ENCODE measurements around the gene AARS2. TPM values are rescaled to one million over a fixed set of nuclear protein-coding genes. Genes with fewer than 3 reads are reported as not detected.
A peak's percentile ranks its signal among the peaks of the same experiment; 100 is the strongest.

AARS2 gene
- total and polyA plus RNA-seq, 10 of the 15 experiments (the other 5 are each of a cell fraction or from before 2014, with no cell fraction given), result 0.71 to 18.3 (median 12.7) TPM

- TF ChIP-seq ZNF687 (IDR thresholded peaks at IDR 0.05), result peak; percentile 6
- TF ChIP-seq ZNF622 (IDR thresholded peaks at IDR 0.05), result no peak
- TF ChIP-seq HDGF (IDR thresholded peaks at IDR 0.05), result peak; percentile 49; the same call in 1 of the 2 replicates
- peak; percentile 66 for TF ChIP-seq YY1 (IDR thresholded peaks at IDR 0.05; ENCODE audit: low read depth, low read length)
- TF ChIP-seq MYC (IDR thresholded peaks at IDR 0.05; ENCODE audit: insufficient read depth, insufficient read length, insufficient replicate concordance, low read length, severe bottlenecking), result peak; percentile 56
- TF ChIP-seq GATAD2B (conservative IDR thresholded peaks at IDR 0.05; ENCODE audit: low read depth), result peak; percentile 53; the same call in 1 of the 2 replicates
- peak; percentile 51; the same call in 1 of the 2 replicates for TF ChIP-seq RB1 (IDR thresholded peaks at IDR 0.05; ENCODE audit: borderline replicate concordance)
- TF ChIP-seq, protein P1, sequence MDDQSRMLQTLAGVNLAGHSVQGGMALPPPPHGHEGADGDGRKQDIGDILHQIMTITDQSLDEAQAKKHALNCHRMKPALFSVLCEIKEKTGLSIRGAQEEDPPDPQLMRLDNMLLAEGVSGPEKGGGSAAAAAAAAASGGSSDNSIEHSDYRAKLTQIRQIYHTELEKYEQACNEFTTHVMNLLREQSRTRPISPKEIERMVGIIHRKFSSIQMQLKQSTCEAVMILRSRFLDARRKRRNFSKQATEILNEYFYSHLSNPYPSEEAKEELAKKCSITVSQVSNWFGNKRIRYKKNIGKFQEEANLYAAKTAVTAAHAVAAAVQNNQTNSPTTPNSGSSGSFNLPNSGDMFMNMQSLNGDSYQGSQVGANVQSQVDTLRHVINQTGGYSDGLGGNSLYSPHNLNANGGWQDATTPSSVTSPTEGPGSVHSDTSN (IDR thresholded peaks at IDR 0.05; ENCODE audit: insufficient replicate concordance, low read depth, low read length), result peak; percentile 33
- TF ChIP-seq FOXK2 (IDR thresholded peaks at IDR 0.05), result no peak
- TF ChIP-seq TCF12 (IDR thresholded peaks at IDR 0.05; ENCODE audit: low read depth, low read length), result peak; percentile 45
- peak; percentile 76 for TF ChIP-seq MEF2B (IDR thresholded peaks at IDR 0.05; ENCODE audit: partially characterized antibody, poor library complexity, severe bottlenecking)
- TF ChIP-seq BCL3 (IDR thresholded peaks at IDR 0.05; ENCODE audit: borderline replicate concordance, insufficient read depth, low read depth, low read length, poor library complexity, severe bottlenecking), result peak; percentile 93
- TF ChIP-seq RAD51 (IDR thresholded peaks at IDR 0.05), result peak; percentile 98
- 0 out of 2 replicates have a peak, but pooled peaks have one; percentile 7 for TF ChIP-seq IRF4 (IDR thresholded peaks at IDR 0.05; ENCODE audit: low read depth, low read length)
- peak; percentile 62; the same call in 1 of the 2 replicates for TF ChIP-seq TARDBP (IDR thresholded peaks at IDR 0.05; ENCODE audit: borderline replicate concordance)
- TF ChIP-seq FOXM1 (IDR thresholded peaks at IDR 0.05; ENCODE audit: low read depth, low read length), result no peak
- 0 out of 2 replicates have a peak, but pooled peaks have one; percentile 11 for TF ChIP-seq PAX5 (IDR thresholded peaks at IDR 0.05; ENCODE audit: borderline replicate concordance, low read depth, low read length)
- TF ChIP-seq HDAC6 (IDR thresholded peaks at IDR 0.05; ENCODE audit: unreplicated experiment), result peak; percentile 73
- TF ChIP-seq CEBPB (IDR thresholded peaks at IDR 0.05; ENCODE audit: borderline replicate concordance in 1 of 2, low read depth in 2 of 2, low read length in 2 of 2), result no peak
- peak in 1 of 2 experiments; percentile 78; a peak in 1 of 3 replicates for TF ChIP-seq EGR1 (IDR thresholded peaks at IDR 0.05; ENCODE audit: borderline replicate concordance in 1 of 2, low read depth in 2 of 2, low read length in 2 of 2)
- TF ChIP-seq HCFC1 (IDR thresholded peaks at IDR 0.05; ENCODE audit: low read length), result peak; percentile 7; the same call in 1 of the 2 replicates
- TF ChIP-seq ZNF217 (IDR thresholded peaks at IDR 0.05), result 0 out of 2 replicates have a peak, but pooled peaks have one; percentile 61
Observed at GRCh38 chr6:44257025-44257752, 56.0 kb downstream of the AARS2 start, which contains the start of gene SLC35B2 (continued).
